ENCODE results near the gene KIAA0930.
"Not testable (repeated sequence)": the region's sequence is repeated elsewhere in the genome, so short reads cannot be mapped to it uniquely, and the experiment has no call there.

Gene KIAA0930

GRCh38 chr22:45200860-45201511 is 39.7 kb downstream of the KIAA0930 start:
- no peak for DNase-seq

- DNase-seq, result no peak
Observed at GRCh38 chr22:45200230-45200629, 40.5 kb downstream of the KIAA0930 start.

GRCh38 chr22:45199723-45200122 is 41.0 kb downstream of the KIAA0930 start:
- DNase-seq, result no peak

GRCh38 chr22:45198463-45198795 is 42.3 kb downstream of the KIAA0930 start:
- DNase-seq, result no peak

GRCh38 chr22:45197606-45198462 is 42.9 kb downstream of the KIAA0930 start:
- DNase-seq, result no peak

GRCh38 chr22:45196926-45197605 is 43.6 kb downstream of the KIAA0930 start:
- no peak for DNase-seq

- DNase-seq, result no peak
Observed at GRCh38 chr22:45196308-45196707, 44.4 kb downstream of the KIAA0930 start.

- DNase-seq, result no peak
Observed at GRCh38 chr22:45195616-45196015, 45.1 kb downstream of the KIAA0930 start.

- DNase-seq, result no peak
Observed at GRCh38 chr22:45194686-45195085, 46.0 kb downstream of the KIAA0930 start.

GRCh38 chr22:45192701-45193187 is 48.0 kb downstream of the KIAA0930 start:
- no peak for DNase-seq

- not testable (repeated sequence) for DNase-seq
Observed at GRCh38 chr22:45191746-45192145, 48.9 kb downstream of the KIAA0930 start.

GRCh38 chr22:45190202-45190872 is 50.4 kb downstream of the KIAA0930 start:
- no peak for DNase-seq

- DNase-seq, result no peak
Observed at GRCh38 chr22:45188779-45189178, 51.9 kb downstream of the KIAA0930 start.

- no peak for DNase-seq
Observed at GRCh38 chr22:45187891-45188290, 52.8 kb downstream of the KIAA0930 start.

GRCh38 chr22:45185718-45186514 is 54.8 kb downstream of the KIAA0930 start:
- DNase-seq, result no peak

- no peak for DNase-seq
Observed at GRCh38 chr22:45183974-45184373, 56.7 kb downstream of the KIAA0930 start.

GRCh38 chr22:45181766-45182165 is 58.9 kb downstream of the KIAA0930 start:
- no peak for DNase-seq

- DNase-seq, result no peak
Observed at GRCh38 chr22:45181240-45181639, 59.5 kb downstream of the KIAA0930 start.

- DNase-seq, result no peak
Observed at GRCh38 chr22:45180146-45180679, 60.5 kb downstream of the KIAA0930 start.

- DNase-seq, result no peak
Observed at GRCh38 chr22:45179276-45180049, 61.2 kb downstream of the KIAA0930 start.

Data from NCI-H2107 (cell line).